ENCODE measurements around the gene MEAK7.

The MEAK7 gene

GRCh38 chr16:84511831-84512230 lies 7.4 kb upstream of the MEAK7 start:
- DNase-seq (ENCODE audit: low spot score) = no peak

GRCh38 chr16:84511180-84511800 lies 6.8 kb upstream of the MEAK7 start:
- DNase-seq (ENCODE audit: low spot score) = peak; percentile 42

GRCh38 chr16:84509032-84509950 lies 4.8 kb upstream of the MEAK7 start:
- no peak for DNase-seq (ENCODE audit: low spot score)

- no peak for DNase-seq (ENCODE audit: low spot score)
Measured at GRCh38 chr16:84508502-84508901, 4.0 kb upstream of the MEAK7 start.

GRCh38 chr16:84507011-84507982 lies 2.8 kb upstream of the MEAK7 start:
- DNase-seq (ENCODE audit: low spot score) = no peak

- DNase-seq (ENCODE audit: low spot score) = no peak
Measured at GRCh38 chr16:84505249-84506187, 1.1 kb upstream of the MEAK7 start.

- no peak for DNase-seq (ENCODE audit: low spot score)
Measured at GRCh38 chr16:84503751-84504395, 586 bp downstream of the MEAK7 start.

GRCh38 chr16:84502581-84502980 lies 1.9 kb downstream of the MEAK7 start:
- DNase-seq (ENCODE audit: low spot score) = no peak

- no peak for DNase-seq (ENCODE audit: low spot score)
Measured at GRCh38 chr16:84502075-84502474, 2.4 kb downstream of the MEAK7 start.

GRCh38 chr16:84501077-84501735 lies 3.3 kb downstream of the MEAK7 start:
- no peak for DNase-seq (ENCODE audit: low spot score)

GRCh38 chr16:84500531-84500930 lies 3.9 kb downstream of the MEAK7 start:
- no peak for DNase-seq (ENCODE audit: low spot score)

GRCh38 chr16:84499638-84500037 lies 4.8 kb downstream of the MEAK7 start:
- DNase-seq (ENCODE audit: low spot score) = no peak

- DNase-seq (ENCODE audit: low spot score) = no peak
Measured at GRCh38 chr16:84498859-84499620, 5.4 kb downstream of the MEAK7 start.

- no peak for DNase-seq (ENCODE audit: low spot score)
Measured at GRCh38 chr16:84498223-84498610, 6.2 kb downstream of the MEAK7 start.

GRCh38 chr16:84497418-84498222 lies 6.8 kb downstream of the MEAK7 start:
- no peak for DNase-seq (ENCODE audit: low spot score)

GRCh38 chr16:84496991-84497390 lies 7.5 kb downstream of the MEAK7 start:
- DNase-seq (ENCODE audit: low spot score) = no peak

- no peak for DNase-seq (ENCODE audit: low spot score)
Measured at GRCh38 chr16:84495506-84495905, 9.0 kb downstream of the MEAK7 start.

- DNase-seq (ENCODE audit: low spot score) = no peak
Measured at GRCh38 chr16:84489131-84489530, 15.3 kb downstream of the MEAK7 start.
